NT2/D1 (cell line): Measurements from ENCODE around the gene THYN1.

ENCODE experiments used
- YY1 ChIP-seq: IDR thresholded peaks from 2 replicates; pipeline ENCODE4 v1.6.1; 2011; ENCODE audit not compliant: insufficient read length, insufficient read depth
- ZNF274 ChIP-seq: IDR thresholded peaks from 2 replicates; pipeline ENCODE4 v1.6.1; 2011; ENCODE audit warnings: mild to moderate bottlenecking, low read depth, low read length

- TF ChIP-seq YY1 (no peak), ZNF274 (no peak)
These were observed 7.7 kb downstream of the THYN1 start for GRCh38 chr11:134245434-134245833.
